HG03066 (cell line): Measurements from ENCODE around the gene HKDC1.
"Not testable (repeated sequence)": the region's sequence is repeated elsewhere in the genome, so short reads cannot be mapped to it uniquely, and the experiment has no call there.

Experiments used
- ATAC-seq: cut with Tn5 transposase; IDR thresholded peaks from one replicate; pipeline ENCODE4 v1.9.1; 2021; ENCODE audit warnings: low read depth; ENCODE audit not compliant: unreplicated experiment

The HKDC1 gene

DNA sequence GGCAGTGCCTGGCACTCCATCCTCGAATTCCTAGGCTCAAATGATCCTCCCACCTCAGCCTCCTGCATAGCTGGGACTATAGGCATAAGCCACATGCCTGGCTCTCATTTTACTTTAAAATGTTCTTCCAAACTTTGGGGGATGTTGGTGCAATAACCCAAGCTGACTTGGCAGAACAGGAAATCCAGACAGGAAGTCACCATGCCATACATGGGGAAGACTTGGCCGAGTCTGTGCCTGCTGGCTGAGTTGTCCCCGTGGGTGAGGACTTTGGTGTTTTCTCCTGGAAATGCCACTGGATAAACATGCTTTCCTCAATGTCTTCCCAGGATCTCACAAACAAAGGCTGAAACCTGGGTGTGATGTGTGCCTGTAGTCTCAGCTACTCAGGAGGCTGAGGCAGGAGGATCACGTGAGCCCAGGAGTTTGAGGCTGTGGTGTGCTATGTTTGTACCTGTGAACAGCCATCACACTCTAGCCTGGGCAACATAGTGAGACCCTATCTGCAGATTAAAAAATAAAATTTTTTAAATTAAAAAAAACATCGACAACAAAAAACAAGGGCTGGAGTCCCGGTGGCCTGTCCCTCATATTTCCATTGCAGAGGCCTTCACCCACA is 19.8 kb downstream of the HKDC1 start:
- ATAC-seq = no peak

DNA sequence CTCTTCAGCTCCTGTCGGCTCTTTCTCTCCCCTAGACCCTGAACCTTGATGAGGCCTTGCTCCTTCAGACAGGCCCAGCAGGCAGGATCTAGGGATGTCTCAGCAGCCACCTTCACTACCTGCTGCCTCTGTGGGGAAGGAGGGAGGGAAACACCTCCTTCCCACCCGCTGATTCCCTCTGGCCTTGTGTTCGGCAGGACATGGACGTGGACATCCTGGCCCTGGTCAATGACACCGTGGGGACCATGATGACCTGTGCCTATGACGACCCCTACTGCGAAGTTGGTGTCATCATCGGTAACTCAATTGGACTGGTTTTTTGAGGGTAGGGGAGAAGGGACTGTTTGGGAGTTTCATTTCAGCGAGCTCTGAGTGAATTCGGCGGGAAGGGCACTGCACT is 20.3 kb downstream of the HKDC1 start:
- ATAC-seq = no peak

GRCh38 chr10:69241575-69241974 is 21.4 kb downstream of the HKDC1 start:
- no peak for ATAC-seq

GRCh38 chr10:69242040-69242851 is 22.1 kb downstream of the HKDC1 start:
- no peak for ATAC-seq

DNA sequence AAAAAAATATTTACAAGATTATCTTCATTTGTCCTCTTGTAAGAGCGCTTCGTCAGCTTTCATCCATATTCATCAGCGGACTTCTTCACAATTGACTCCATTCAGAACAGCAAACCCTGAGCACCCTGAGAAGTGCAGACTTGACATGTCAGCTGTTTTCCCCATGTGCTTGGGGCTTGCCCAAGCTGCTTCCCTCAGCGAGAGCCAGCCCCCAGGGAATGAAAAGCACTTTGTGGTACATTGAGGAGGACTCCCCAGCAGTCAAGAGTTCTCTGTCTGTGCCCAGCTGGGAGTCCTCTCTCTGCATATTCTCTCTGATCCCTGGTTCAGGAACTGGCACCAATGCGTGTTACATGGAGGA is 22.7 kb downstream of the HKDC1 start:
- no peak for ATAC-seq

GRCh38 chr10:69243817-69244216 is 23.7 kb downstream of the HKDC1 start:
- no peak for ATAC-seq

DNA sequence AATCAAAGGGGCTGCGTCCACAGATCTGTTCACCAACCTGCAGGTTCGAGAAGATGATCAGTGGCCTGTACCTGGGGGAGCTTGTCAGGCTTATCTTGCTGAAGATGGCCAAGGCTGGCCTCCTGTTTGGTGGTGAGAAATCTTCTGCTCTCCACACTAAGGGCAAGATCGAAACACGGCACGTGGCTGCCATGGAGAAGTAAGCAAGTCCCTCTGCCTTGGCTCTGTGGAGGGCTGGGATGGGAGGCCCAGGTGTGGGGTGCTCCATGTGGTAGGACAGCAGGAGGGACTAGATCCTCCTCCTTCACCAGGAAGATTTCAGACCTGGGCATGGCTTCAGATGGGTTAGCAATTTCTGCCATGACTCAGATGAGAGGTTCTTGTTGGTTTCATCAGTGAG is 25.9 kb downstream of the HKDC1 start:
- no peak for ATAC-seq

DNA sequence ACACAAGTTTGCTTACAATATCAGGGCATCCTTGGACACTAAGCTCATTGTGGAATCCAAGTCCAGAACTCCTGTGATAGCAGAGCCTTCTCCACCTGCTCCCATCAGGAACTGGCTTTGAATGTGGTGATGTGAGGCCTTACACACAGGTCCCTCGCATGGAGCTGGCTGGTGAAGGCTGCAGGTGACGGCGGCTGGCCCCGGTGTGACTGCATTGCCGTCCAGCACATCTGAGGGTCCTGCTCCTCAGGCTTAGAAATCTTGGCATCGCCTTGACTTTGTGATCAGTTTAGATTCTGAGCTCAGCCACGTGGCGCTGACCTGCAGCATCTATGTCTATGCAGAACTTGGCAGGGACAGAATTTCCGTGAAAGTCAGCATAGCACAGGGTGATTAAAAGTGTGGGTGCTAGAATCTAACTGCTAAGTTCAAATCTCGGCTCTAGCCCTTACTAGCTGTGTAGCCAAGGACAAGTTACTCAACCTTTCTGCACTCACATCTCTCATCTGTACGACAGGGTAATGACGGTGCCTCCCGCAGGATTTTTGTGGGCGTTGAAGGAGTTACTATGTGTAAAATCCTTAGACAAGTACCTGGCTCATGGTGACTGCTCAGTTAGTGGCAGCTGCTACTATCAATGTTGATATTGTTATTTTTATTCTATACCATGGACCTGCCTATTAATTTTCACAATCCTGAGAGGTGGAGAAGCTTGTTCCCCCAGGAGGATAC is 26.6 kb downstream of the HKDC1 start:
- ATAC-seq = no peak

DNA sequence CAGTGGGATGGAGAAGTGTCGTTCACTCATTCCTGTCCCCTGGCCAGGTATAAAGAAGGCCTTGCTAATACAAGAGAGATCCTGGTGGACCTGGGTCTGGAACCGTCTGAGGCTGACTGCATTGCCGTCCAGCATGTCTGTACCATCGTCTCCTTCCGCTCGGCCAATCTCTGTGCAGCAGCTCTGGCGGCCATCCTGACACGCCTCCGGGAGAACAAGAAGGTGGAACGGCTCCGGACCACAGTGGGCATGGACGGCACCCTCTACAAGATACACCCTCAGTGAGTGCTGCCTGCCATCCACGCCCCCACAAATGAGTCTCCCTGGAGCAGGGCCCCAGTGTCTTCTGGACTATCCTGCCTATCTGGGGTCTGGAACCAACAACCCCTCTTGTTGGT is 27.2 kb downstream of the HKDC1 start:
- no peak for ATAC-seq

- no peak for ATAC-seq
These were observed 28.1 kb downstream of the HKDC1 start for GRCh38 chr10:69248117-69248730.

- no peak for ATAC-seq
These were observed 29.9 kb downstream of the HKDC1 start for GRCh38 chr10:69250041-69250440.

GRCh38 chr10:69251417-69251816 is 31.3 kb downstream of the HKDC1 start:
- not testable (repeated sequence) for ATAC-seq

- no peak for ATAC-seq
These were observed 33.0 kb downstream of the HKDC1 start for GRCh38 chr10:69253171-69253570.

DNA sequence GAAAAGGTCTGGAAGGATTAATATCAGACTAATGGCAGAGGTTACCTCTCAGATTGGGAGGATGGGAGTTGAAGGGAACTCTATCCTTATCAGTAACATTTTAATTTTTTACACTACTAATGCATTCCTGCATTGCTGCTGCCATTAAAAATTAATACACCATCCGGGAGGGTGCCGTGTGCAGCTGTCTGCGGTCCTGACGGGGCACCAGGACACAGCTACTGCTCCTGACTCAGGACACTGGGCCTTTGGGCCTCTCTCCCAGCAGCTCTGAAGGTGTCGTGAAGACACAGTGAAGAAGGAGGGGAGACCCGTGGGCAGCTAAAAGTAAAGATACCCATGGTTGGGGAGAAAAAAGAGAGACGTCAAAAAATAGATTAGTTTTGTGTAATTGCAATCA is 34.7 kb downstream of the HKDC1 start:
- ATAC-seq = no peak

GRCh38 chr10:69259547-69260243 is 39.6 kb downstream of the HKDC1 start:
- no peak for ATAC-seq

DNA sequence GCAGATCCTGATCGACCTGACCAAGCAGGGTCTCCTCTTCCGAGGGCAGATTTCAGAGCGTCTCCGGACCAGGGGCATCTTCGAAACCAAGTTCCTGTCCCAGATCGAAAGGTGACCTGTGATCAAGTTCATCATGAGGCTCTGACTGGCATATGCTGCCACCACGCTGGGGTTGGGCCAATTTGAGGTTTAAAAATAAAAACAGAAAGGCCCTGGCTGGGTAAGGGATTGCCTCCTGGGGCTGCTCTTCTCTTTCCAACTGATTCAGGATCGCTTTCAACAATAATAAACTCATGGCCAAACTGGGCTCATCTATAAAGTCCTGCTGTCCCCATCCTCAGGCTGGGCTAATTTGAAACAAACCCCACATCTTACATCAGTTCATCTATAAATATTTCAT is 41.1 kb downstream of the HKDC1 start:
- no peak for ATAC-seq

DNA sequence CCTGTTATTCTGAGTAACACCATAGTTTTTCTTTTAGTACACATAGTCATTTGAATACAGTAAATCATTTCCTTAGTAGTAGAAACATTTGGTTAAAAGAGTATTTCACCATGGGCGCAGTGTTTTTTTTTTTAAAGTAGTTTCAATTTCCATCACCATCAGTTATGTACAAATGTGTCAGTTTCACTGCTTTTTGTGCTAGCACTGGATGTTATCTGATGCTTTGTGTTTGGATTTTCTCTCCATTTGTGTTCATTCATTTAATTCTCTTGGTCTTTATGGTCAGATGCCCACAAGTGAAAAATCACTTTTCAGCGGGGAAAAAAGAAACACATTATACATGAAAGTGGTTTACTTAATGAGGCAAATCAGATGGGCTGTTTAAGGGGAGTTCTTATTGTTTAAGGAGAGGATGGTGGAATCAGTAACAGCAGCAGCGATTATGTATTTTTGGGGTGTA is 42.2 kb downstream of the HKDC1 start:
- no peak for ATAC-seq

DNA sequence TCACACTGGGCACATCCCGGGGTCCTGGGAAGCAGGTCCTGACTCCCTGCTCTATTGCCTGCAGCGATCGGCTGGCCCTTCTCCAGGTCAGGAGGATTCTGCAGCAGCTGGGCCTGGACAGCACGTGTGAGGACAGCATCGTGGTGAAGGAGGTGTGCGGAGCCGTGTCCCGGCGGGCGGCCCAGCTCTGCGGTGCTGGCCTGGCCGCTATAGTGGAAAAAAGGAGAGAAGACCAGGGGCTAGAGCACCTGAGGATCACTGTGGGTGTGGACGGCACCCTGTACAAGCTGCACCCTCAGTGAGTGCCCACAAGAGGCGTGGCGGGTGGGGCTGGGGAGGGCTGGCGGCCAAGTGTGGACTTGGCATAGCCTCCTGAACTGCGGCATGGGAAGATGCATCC is 45.4 kb downstream of the HKDC1 start:
- ATAC-seq = no peak

GRCh38 chr10:69268761-69269416 is 48.8 kb downstream of the HKDC1 start:
- ATAC-seq = no peak

- ATAC-seq = no peak
These were observed 49.6 kb downstream of the HKDC1 start for GRCh38 chr10:69269761-69270160.
